Body of pancreas (tissue), 4 donors: ENCODE results near the gene RFXANK.

ENCODE experiments used
- POLR2A ChIP-seq, 3 donors: fragments of 450-650 bp; IDR thresholded peaks; one replicate each; pipeline ENCODE4 v1.6.1; 2016; ENCODE audit warnings: antibody characterized with exemption in 3 of 3, mild to moderate bottlenecking in 2 of 3
- TF ChIP-seq, protein P1 (sequence below), 7 experiments: fragments of 450-650 bp in 4 of 7; fragments of 200-600 bp in 3 of 7; sonication (generic) in 3 of 7; IDR thresholded peaks; one replicate each; pipeline ENCODE4 v1.5.1; 2016 to 2019; ENCODE audit warnings: antibody characterized with exemption in 7 of 7

DNA sequence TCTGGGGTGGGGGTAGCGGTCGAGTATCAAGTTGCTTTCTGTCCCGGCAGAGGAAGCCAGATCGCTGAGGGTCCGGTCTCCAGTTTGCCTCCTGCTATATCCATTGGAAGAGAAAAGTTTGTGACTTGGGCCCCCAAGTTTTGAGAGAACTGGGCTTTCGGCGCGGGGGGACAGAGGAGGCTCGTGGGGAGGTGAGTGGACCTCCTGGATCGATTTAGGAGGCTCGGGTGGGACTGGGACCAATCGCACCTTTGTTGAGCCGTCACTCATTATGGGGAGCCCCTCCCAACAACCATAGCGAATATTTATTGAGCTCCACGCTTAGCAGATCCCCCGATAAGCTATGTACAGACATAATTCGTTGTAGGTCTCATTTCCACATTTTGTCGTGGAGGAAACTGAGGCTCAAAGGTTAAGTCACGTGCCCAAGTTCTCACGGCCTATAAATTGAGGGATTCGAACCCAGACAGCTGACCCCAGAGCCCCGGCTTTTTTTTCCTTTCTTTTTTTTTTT is 909 bp downstream of the RFXANK start:
- TF ChIP-seq, protein P1, sequence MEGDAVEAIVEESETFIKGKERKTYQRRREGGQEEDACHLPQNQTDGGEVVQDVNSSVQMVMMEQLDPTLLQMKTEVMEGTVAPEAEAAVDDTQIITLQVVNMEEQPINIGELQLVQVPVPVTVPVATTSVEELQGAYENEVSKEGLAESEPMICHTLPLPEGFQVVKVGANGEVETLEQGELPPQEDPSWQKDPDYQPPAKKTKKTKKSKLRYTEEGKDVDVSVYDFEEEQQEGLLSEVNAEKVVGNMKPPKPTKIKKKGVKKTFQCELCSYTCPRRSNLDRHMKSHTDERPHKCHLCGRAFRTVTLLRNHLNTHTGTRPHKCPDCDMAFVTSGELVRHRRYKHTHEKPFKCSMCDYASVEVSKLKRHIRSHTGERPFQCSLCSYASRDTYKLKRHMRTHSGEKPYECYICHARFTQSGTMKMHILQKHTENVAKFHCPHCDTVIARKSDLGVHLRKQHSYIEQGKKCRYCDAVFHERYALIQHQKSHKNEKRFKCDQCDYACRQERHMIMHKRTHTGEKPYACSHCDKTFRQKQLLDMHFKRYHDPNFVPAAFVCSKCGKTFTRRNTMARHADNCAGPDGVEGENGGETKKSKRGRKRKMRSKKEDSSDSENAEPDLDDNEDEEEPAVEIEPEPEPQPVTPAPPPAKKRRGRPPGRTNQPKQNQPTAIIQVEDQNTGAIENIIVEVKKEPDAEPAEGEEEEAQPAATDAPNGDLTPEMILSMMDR (IDR thresholded peaks at IDR 0.05), result no peak
- no peak for TF ChIP-seq POLR2A (IDR thresholded peaks at IDR 0.05)
